CD4-positive, CD25-positive, alpha-beta regulatory T cell (primary cell): ENCODE measurements around the gene ATP6AP1. TPM values are rescaled to one million over a fixed set of nuclear protein-coding genes. Genes with fewer than 3 reads are reported as not detected.

Source experiments
- ATAC-seq, 2 donors: fragments of 150-1000 bp; cut with Tn5 transposase; one replicate each; pipeline ENCODE4 v1.10.0; 2021; ENCODE audit warnings: low read depth in 2 of 2, moderate number of reproducible peaks in 2 of 2, moderate library complexity in 1 of 2
- DNase-seq, 3 donors: peaks; one replicate each; pipeline versions ENCODE4 v3.0.0 to v3.0.0-alpha.2; 2012 to 2022; ENCODE audit warnings: mixed read lengths in 1 of 3
- H3K27ac ChIP-seq: one replicate; pipeline ENCODE4 v1.7.0; 2013; ENCODE audit warnings: mild to moderate bottlenecking, low read length; ENCODE audit not compliant: insufficient read depth, poor library complexity, severe bottlenecking
- H3K27me3 ChIP-seq: one replicate; pipeline ENCODE4 v1.7.0; 2013; ENCODE audit warnings: low read length; ENCODE audit not compliant: control insufficient read depth, insufficient read depth
- H3K36me3 ChIP-seq: one replicate; pipeline ENCODE4 v1.7.0; 2013; ENCODE audit warnings: mild to moderate bottlenecking, low read length, moderate library complexity; ENCODE audit not compliant: control insufficient read depth, insufficient read depth
- H3K4me1 ChIP-seq: 2 replicates; pipeline ENCODE4 v1.7.0; 2013; ENCODE audit warnings: mild to moderate bottlenecking, low read length; ENCODE audit not compliant: insufficient read depth, control insufficient read depth, poor library complexity, severe bottlenecking
- H3K4me3 ChIP-seq: one replicate; pipeline ENCODE4 v1.7.0; 2013; ENCODE audit warnings: low read depth, mild to moderate bottlenecking, low read length, moderate library complexity
- H3K9me3 ChIP-seq, 2 experiments: 1 replicate in 1 of 2; 2 replicates in 1 of 2; pipeline ENCODE4 v1.7.0; 2013; ENCODE audit warnings: low read length in 2 of 2, mild to moderate bottlenecking in 1 of 2, moderate library complexity in 1 of 2; ENCODE audit not compliant: control insufficient read depth in 2 of 2
- H3K27ac Mint-ChIP-seq, 3 donors: one replicate each; pipeline ENCODE4 v1.8.0; 2020 to 2022; ENCODE audit warnings: mild to moderate bottlenecking in 3 of 3, mixed read lengths in 3 of 3, moderate library complexity in 2 of 3
- H3K27me3 Mint-ChIP-seq: one replicate; pipeline ENCODE4 v1.8.0; 2022; ENCODE audit warnings: mild to moderate bottlenecking, mixed read lengths
- H3K36me3 Mint-ChIP-seq: one replicate; pipeline ENCODE4 v1.8.0; 2020; ENCODE audit warnings: mixed read lengths
- H3K4me1 Mint-ChIP-seq, 4 donors: one replicate each; pipeline ENCODE4 v1.8.0; 2020 to 2022; ENCODE audit warnings: mixed read lengths in 4 of 4, mild to moderate bottlenecking in 1 of 4
- H3K4me3 Mint-ChIP-seq, 4 donors: one replicate each; pipeline ENCODE4 v1.8.0; 2020 to 2022; ENCODE audit warnings: mild to moderate bottlenecking in 4 of 4, mixed read lengths in 4 of 4, moderate library complexity in 3 of 4
- H3K9me3 Mint-ChIP-seq, 7 donors: one replicate each; pipeline ENCODE4 v1.8.0; 2020 to 2022; ENCODE audit warnings: mixed read lengths in 7 of 7, mild to moderate bottlenecking in 3 of 7, moderate library complexity in 2 of 7
- polyA plus RNA-seq, 4 donors: library from polyadenylated mRNA; unstranded; fragments of 300-500 nt; fragmentation: Illumina TruSeq; gene quantifications; one replicate each; pipeline ENCODE4 v1.2.3, GENCODE V29; 2021
- total RNA-seq: library from RNA; stranded (reverse); gene quantifications from one replicate; pipeline ENCODE4 v1.2.3, GENCODE V29; 2022

ATP6AP1 gene
- total and polyA plus RNA-seq, 5 donors from 2014 or later: 44.9 to 125 (median 106) TPM

- no peaks in the 10 kb centered on the region for H3K27me3 Mint-ChIP-seq
- peak overlapping the region in 1 of 3 donors; percentile 47 for H3K27ac Mint-ChIP-seq
- peaks cover 0 to 1% (median 0%) of the 10 kb centered on the region in 7 donors for H3K9me3 Mint-ChIP-seq
- ATAC-seq (no peak), DNase-seq (no peak)
- Histone ChIP-seq H3K4me3 (no peak overlapping the region), H3K27ac (no peak overlapping the region), H3K4me1 (no peaks in the 10 kb centered on the region), H3K27me3 (no peaks in the 10 kb centered on the region), H3K9me3 (no peaks in the 10 kb centered on the region), H3K36me3 (peaks cover 10% of the 10 kb centered on the region)
- peaks cover 0 to 5% (median under 1%) of the 10 kb centered on the region in 4 donors for H3K4me1 Mint-ChIP-seq
- no peak overlapping the region for H3K4me3 Mint-ChIP-seq
- no peaks in the 10 kb centered on the region for H3K36me3 Mint-ChIP-seq
Observed at GRCh38 chrX:154471839-154472684, 43.6 kb downstream of the ATP6AP1 start.

- Histone ChIP-seq H3K27me3 (no peaks in the 10 kb centered on the region), H3K4me3 (no peak overlapping the region), H3K27ac (no peak overlapping the region), H3K36me3 (peaks cover 10% of the 10 kb centered on the region), H3K4me1 (peaks cover 2% of the 10 kb centered on the region), H3K9me3 (no peaks in the 10 kb centered on the region)
- Mint-ChIP-seq H3K27me3 (no peaks in the 10 kb centered on the region), H3K27ac (peak overlapping the region in 1 of 3 donors; percentile 56), H3K9me3 (peaks cover 0 to 1% (median 0%) of the 10 kb centered on the region in 7 donors), H3K4me1 (peaks cover 0 to 11% (median 2%) of the 10 kb centered on the region in 4 donors), H3K4me3 (no peak overlapping the region), H3K36me3 (no peaks in the 10 kb centered on the region)
- DNase-seq (no peak), ATAC-seq (no peak)
Observed at GRCh38 chrX:154472685-154473632, 44.5 kb downstream of the ATP6AP1 start.

- DNase-seq: no peak
- peaks cover 9% of the 10 kb centered on the region for H3K36me3 ChIP-seq
- no peaks in the 10 kb centered on the region for H3K9me3 ChIP-seq
- no peak overlapping the region for H3K4me3 ChIP-seq
- Mint-ChIP-seq H3K4me1 (peaks cover 0 to 13% (median 2%) of the 10 kb centered on the region in 4 donors), H3K4me3 (no peak overlapping the region), H3K9me3 (peaks cover 0 to 1% (median 0%) of the 10 kb centered on the region in 7 donors), H3K27me3 (no peaks in the 10 kb centered on the region), H3K36me3 (no peaks in the 10 kb centered on the region), H3K27ac (no peak overlapping the region)
- H3K4me1 ChIP-seq: peaks cover 6% of the 10 kb centered on the region
- no peaks in the 10 kb centered on the region for H3K27me3 ChIP-seq
- H3K27ac ChIP-seq: no peak overlapping the region
- ATAC-seq: no peak
Observed at GRCh38 chrX:154473683-154474082, 45.2 kb downstream of the ATP6AP1 start.

- H3K4me1 ChIP-seq: peaks cover 14% of the 10 kb centered on the region
- Mint-ChIP-seq H3K27me3 (no peaks in the 10 kb centered on the region), H3K4me3 (no peak overlapping the region), H3K9me3 (peaks cover 0 to under 1% (median 0%) of the 10 kb centered on the region in 7 donors), H3K4me1 (peaks cover 0 to 22% (median 5%) of the 10 kb centered on the region in 4 donors), H3K36me3 (no peaks in the 10 kb centered on the region), H3K27ac (peak overlapping the region in 1 of 3 donors; percentile 32)
- no peaks in the 10 kb centered on the region for H3K36me3 ChIP-seq
- no peaks in the 10 kb centered on the region for H3K27me3 ChIP-seq
- H3K9me3 ChIP-seq: no peaks in the 10 kb centered on the region
- no peak for ATAC-seq
- no peak overlapping the region for H3K4me3 ChIP-seq
- no peak overlapping the region for H3K27ac ChIP-seq
- no peak for DNase-seq
Observed at GRCh38 chrX:154476821-154477220, 48.3 kb downstream of the ATP6AP1 start.

DNA sequence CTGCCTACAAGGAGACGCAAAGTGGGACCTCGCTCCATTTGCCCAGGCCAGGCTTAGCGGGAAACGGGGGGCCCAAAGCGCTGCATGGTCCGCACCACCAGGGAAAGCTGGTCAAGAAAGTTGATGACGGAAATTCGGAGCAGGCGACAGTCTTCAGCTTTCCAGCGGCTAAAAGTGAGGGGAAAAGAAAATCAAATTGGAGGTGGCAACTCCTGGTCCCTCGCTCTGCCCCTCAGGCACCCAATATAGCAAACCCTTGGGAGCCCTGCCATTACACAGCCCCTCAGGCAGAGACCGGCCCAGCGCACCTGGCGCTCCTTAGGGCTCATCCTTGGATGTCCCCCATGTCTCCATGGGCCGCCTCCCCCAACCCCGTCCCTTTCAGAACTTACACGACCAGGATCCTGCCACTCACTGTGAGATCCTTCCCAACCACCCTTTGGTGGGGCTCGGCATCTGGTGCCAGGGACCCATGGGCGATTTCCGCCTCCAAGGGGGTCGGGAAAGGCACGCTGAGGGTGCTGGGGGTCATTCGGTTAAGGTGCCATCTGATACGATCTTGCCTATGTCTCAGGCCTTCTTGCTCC, 49.5 kb downstream of the ATP6AP1 start:
- Mint-ChIP-seq H3K4me1 (peaks cover 0 to 28% (median 5%) of the 10 kb centered on the region in 4 donors), H3K27me3 (no peaks in the 10 kb centered on the region), H3K27ac (peak overlapping the region in 2 of 3 donors; percentile 79 to 80), H3K4me3 (peak overlapping the region; percentile 79 to 92 (median 84)), H3K9me3 (no peaks in the 10 kb centered on the region), H3K36me3 (no peaks in the 10 kb centered on the region)
- no peaks in the 10 kb centered on the region for H3K9me3 ChIP-seq
- peak overlapping the region; percentile 83 for H3K27ac ChIP-seq
- H3K36me3 ChIP-seq: no peaks in the 10 kb centered on the region
- ATAC-seq (no peak), DNase-seq (no peak)
- H3K4me1 ChIP-seq: peaks cover 14% of the 10 kb centered on the region
- no peaks in the 10 kb centered on the region for H3K27me3 ChIP-seq
- H3K4me3 ChIP-seq: peak overlapping the region; percentile 35

GRCh38 chrX:154478728-154479622, 50.5 kb downstream of the ATP6AP1 start, which contains the start of gene LAGE3:
LAGE3 (minus strand) TSS chrX:154479281; CDS start chrX:154478915, 366 bp downstream.
- ATAC-seq (peak; percentile 88 to 89), DNase-seq (peak; percentile 87 to 93 (median 91))
- Mint-ChIP-seq H3K9me3 (no peaks in the 10 kb centered on the region), H3K27ac (peak within 1 kb of the TSS; percentile 43 to 90 (median 84)), H3K4me1 (peaks cover 0 to 34% (median 5%) of the 10 kb centered on the region in 4 donors), H3K36me3 (no peaks in the 10 kb centered on the region), H3K27me3 (no peaks in the 10 kb centered on the region), H3K4me3 (peak within 1 kb of the TSS; percentile 79 to 92 (median 84))
- peaks cover 14% of the 10 kb centered on the region for H3K4me1 ChIP-seq
- H3K27ac ChIP-seq: peak within 1 kb of the TSS; percentile 83
- H3K9me3 ChIP-seq: no peaks in the 10 kb centered on the region
- H3K4me3 ChIP-seq: peak within 1 kb of the TSS; percentile 35
- no peaks in the 10 kb centered on the region for H3K27me3 ChIP-seq
- no peaks in the 10 kb centered on the region for H3K36me3 ChIP-seq
